ENCODE data around the gene IQGAP2.

The IQGAP2 gene

DNA sequence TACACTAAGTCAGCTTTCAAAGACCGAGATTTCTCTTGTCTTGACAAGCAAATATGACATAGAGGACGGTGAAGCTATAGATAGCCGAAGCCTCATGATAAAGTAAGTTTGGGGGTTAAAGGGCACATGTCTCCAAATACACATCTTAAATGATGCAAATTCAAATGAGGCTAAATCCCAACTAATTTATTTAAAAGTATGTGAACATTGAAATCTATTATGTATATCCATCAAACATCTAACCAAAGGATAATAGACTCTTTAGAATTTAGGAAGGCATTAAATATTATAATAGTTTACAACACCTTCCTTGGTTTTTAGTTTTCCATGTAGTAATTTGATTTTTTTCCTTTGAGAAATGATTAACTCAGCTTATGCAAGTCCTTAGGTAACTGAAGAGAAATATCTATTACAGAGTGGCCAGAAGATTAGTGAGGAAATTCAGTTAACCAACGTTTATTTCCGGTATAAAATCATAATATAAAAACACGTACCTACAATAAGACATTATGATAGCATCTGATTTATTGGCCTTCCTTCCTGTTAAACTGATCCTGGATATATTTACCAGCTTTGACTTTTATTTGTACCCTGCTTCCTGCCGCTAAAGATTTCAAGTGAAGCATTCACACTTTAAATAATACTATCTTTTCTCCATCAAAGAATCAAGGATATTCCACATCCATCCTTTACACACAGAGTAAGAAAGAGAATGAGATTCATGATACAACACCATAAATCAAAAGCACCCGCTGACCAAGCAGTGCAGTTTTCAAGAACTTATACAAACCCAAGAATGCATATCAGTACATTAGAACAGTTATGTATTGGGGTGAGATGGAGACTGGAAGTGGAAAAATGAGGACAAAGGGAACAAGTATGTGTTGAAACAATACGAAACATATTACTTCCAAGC, 281.0 kb downstream of the IQGAP2 start (continued):
- TF ChIP-seq ZNF311 (tag by site-specific recombination; IDR thresholded peaks at IDR 0.05; ENCODE audit: borderline replicate concordance) = no peak
- no peak for TF ChIP-seq ZNF529 (tag by site-specific recombination; IDR thresholded peaks at IDR 0.05; ENCODE audit: insufficient replicate concordance)
- no peak for TF ChIP-seq ZNF416 (tag by site-specific recombination; IDR thresholded peaks at IDR 0.05)
- TF ChIP-seq ZBTB17 (tag by site-specific recombination; IDR thresholded peaks at IDR 0.05) = no peak
- TF ChIP-seq OVOL3 (tag by site-specific recombination; IDR thresholded peaks at IDR 0.05) = no peak
- TF ChIP-seq ZNF433 (tag by site-specific recombination; IDR thresholded peaks at IDR 0.05; ENCODE audit: low read depth) = no peak

DNA sequence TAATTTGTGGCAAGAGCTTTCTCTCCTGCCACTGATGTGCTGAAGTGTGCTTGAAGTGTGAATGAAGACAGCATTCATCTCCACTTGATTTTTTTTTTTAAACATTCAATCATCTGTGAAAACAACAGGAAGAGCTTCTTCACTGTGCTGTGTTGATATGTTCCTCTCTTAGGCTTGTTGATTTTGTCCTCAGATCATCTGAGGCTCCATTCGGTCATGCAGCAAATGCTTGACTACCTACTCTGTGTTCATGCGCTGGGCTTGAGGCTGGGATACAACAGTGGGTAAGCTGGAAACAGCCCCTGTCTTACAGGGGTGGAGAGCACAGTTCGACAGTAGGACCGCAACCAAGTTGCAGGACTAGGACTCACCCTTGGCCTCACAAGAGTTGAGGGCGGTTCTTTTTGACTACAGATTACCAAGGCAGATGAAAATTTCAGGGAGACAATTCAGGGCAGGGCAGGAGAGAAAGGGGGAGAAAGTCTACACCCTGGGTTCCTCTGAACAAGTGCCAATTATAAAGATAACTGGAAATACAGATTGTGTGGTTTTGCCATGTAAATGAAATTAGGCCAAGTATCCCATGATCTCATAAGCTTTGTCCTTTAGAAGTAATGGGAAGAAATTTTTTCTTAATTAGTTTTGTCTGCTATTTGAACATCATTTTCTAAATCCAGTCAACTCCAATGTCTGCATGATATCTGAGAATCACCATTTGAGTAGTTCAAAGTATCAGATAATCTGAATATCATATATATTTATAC, 281.9 kb downstream of the IQGAP2 start:
- H3K36me3 ChIP-seq (ENCODE audit: control insufficient read depth in 2 of 2, insufficient read depth in 1 of 2, low read length in 2 of 2) = no peaks in the 10 kb centered on the region

DNA sequence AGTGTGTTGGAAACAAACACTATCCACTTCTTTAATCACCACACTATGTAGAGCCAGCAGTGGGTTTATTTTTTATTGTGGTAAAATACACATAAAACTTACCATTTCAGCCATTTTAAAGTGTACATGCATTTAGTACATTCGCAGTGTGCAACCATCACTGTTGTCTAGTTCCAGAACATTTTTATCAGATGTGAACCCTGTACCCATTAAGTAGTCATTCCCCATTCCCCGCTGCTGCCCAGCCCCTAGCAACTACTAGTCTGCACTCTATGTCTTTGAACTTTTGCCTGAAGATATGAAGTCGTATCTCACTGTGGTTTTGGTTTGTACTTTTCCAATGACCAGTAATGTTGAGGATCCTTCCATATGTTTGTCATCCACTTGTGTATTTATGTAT, 282.6 kb downstream of the IQGAP2 start:
- no peak overlapping the region for H3K27ac ChIP-seq (ENCODE audit: extremely low read depth, low read depth, low read length)
- POLR2A ChIA-PET = no interaction called here
- H3K36me3 ChIP-seq (ENCODE audit: control insufficient read depth in 2 of 2, insufficient read depth in 1 of 2, low read length in 2 of 2) = no peaks in the 10 kb centered on the region
- H3K4me1 ChIP-seq (ENCODE audit: control insufficient read depth, insufficient read depth, low read length) = 0 out of 2 replicates have a peak, but pooled peaks cover under 1% of the 10 kb centered on the region
- no peak overlapping the region for H3K4me3 ChIP-seq (ENCODE audit: low read depth, low read length)
- CTCF ChIA-PET = interaction anchor here (0.7 kb wide), 1 partner anchor 299 kb away, joined by 5 read pairs; no protein-coding TSS in a partner anchor
- H3K9me3 ChIP-seq (ENCODE audit: control insufficient read depth, insufficient read depth, low read depth, low read length) = no peaks in the 10 kb centered on the region
- TF ChIP-seq, protein P1, sequence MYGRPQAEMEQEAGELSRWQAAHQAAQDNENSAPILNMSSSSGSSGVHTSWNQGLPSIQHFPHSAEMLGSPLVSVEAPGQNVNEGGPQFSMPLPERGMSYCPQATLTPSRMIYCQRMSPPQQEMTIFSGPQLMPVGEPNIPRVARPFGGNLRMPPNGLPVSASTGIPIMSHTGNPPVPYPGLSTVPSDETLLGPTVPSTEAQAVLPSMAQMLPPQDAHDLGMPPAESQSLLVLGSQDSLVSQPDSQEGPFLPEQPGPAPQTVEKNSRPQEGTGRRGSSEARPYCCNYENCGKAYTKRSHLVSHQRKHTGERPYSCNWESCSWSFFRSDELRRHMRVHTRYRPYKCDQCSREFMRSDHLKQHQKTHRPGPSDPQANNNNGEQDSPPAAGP (tag by site-specific recombination; IDR thresholded peaks at IDR 0.05) = no peak
- TF ChIP-seq GLI4 (tag by site-specific recombination; IDR thresholded peaks at IDR 0.05) = no peak
- no peak for TF ChIP-seq BCL11A (tag by site-specific recombination; IDR thresholded peaks at IDR 0.05; ENCODE audit: low read depth)
- no peak for TF ChIP-seq ZNF76 (tag by site-specific recombination; IDR thresholded peaks at IDR 0.05; ENCODE audit: borderline replicate concordance, low read depth)
- no peak for TF ChIP-seq KLF10 (tag by site-specific recombination; IDR thresholded peaks at IDR 0.05)
- TF ChIP-seq ZFP3 (tag by site-specific recombination; IDR thresholded peaks at IDR 0.05; ENCODE audit: low read depth) = no peak
- TF ChIP-seq PRDM1 (tag by site-specific recombination; IDR thresholded peaks at IDR 0.05) = no peak
- TF ChIP-seq ZNF548 (tag by site-specific recombination; IDR thresholded peaks at IDR 0.05) = no peak
- TF ChIP-seq SALL2 (tag by site-specific recombination; IDR thresholded peaks at IDR 0.05; ENCODE audit: borderline replicate concordance) = no peak
- no peak for TF ChIP-seq BCL11B (tag by site-specific recombination; IDR thresholded peaks at IDR 0.05; ENCODE audit: low read depth)
- no peak for TF ChIP-seq GLIS1 (tag by site-specific recombination; IDR thresholded peaks at IDR 0.05)
- TF ChIP-seq ZNF302 (tag by site-specific recombination; IDR thresholded peaks at IDR 0.05; ENCODE audit: low read depth) = no peak
- TF ChIP-seq, protein P2, sequence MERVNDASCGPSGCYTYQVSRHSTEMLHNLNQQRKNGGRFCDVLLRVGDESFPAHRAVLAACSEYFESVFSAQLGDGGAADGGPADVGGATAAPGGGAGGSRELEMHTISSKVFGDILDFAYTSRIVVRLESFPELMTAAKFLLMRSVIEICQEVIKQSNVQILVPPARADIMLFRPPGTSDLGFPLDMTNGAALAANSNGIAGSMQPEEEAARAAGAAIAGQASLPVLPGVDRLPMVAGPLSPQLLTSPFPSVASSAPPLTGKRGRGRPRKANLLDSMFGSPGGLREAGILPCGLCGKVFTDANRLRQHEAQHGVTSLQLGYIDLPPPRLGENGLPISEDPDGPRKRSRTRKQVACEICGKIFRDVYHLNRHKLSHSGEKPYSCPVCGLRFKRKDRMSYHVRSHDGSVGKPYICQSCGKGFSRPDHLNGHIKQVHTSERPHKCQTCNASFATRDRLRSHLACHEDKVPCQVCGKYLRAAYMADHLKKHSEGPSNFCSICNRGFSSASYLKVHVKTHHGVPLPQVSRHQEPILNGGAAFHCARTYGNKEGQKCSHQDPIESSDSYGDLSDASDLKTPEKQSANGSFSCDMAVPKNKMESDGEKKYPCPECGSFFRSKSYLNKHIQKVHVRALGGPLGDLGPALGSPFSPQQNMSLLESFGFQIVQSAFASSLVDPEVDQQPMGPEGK (tag by site-specific recombination; IDR thresholded peaks at IDR 0.05) = no peak
- no peak for TF ChIP-seq RBAK (tag by site-specific recombination; IDR thresholded peaks at IDR 0.05)
- TF ChIP-seq EGR2 (tag by site-specific recombination; IDR thresholded peaks at IDR 0.05; ENCODE audit: low read depth) = no peak
- TF ChIP-seq, protein P3, sequence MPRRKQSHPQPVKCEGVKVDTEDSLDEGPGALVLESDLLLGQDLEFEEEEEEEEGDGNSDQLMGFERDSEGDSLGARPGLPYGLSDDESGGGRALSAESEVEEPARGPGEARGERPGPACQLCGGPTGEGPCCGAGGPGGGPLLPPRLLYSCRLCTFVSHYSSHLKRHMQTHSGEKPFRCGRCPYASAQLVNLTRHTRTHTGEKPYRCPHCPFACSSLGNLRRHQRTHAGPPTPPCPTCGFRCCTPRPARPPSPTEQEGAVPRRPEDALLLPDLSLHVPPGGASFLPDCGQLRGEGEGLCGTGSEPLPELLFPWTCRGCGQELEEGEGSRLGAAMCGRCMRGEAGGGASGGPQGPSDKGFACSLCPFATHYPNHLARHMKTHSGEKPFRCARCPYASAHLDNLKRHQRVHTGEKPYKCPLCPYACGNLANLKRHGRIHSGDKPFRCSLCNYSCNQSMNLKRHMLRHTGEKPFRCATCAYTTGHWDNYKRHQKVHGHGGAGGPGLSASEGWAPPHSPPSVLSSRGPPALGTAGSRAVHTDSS (tag by site-specific recombination; IDR thresholded peaks at IDR 0.05) = no peak
- no peak for TF ChIP-seq ZNF473 (tag by site-specific recombination; IDR thresholded peaks at IDR 0.05)
- no peak for TF ChIP-seq ZNF169 (tag by site-specific recombination; IDR thresholded peaks at IDR 0.05)
- TF ChIP-seq ZFHX2 (tag by site-specific recombination; conservative IDR thresholded peaks at IDR 0.05) = no peak

More for the DNA sequence above, 281.9 kb downstream of the IQGAP2 start:
- Histone ChIP-seq H3K9me3 (ENCODE audit: control insufficient read depth, insufficient read depth, low read depth, low read length) (no peaks in the 10 kb centered on the region), H3K4me3 (ENCODE audit: low read depth, low read length) (no peak overlapping the region), H3K27ac (ENCODE audit: extremely low read depth, low read depth, low read length) (no peak overlapping the region), H3K4me1 (ENCODE audit: control insufficient read depth, insufficient read depth, low read length) (no peaks in the 10 kb centered on the region)
- TF ChIP-seq ZNF112 (tag by site-specific recombination; IDR thresholded peaks at IDR 0.05) (no peak), ZFP69B (tag by site-specific recombination; IDR thresholded peaks at IDR 0.05) (no peak), ZNF843 (tag by site-specific recombination; IDR thresholded peaks at IDR 0.05) (no peak), ZNF423 (tag by site-specific recombination; IDR thresholded peaks at IDR 0.05) (no peak), ZNF366 (tag by site-specific recombination; conservative IDR thresholded peaks at IDR 0.05) (no peak), ZNF768 (tag by site-specific recombination; IDR thresholded peaks at IDR 0.05) (no peak), ZNF549 (tag by site-specific recombination; IDR thresholded peaks at IDR 0.05) (no peak)
- CTCF ChIA-PET = interaction anchor here (0.7 kb wide), 1 partner anchor 299 kb away, joined by 5 read pairs; no protein-coding TSS in a partner anchor
- POLR2A ChIA-PET = no interaction called here

Measured in HEK293 (cell line).